Astrocyte (in vitro differentiated cells and primary cell): ENCODE measurements around the gene ISCA1.

ENCODE experiments used
- EZH2 ChIP-seq: IDR thresholded peaks from 2 replicates; pipeline ENCODE4 v1.6.1; 2012; ENCODE audit warnings: mild to moderate bottlenecking, low read length, inconsistent platforms; ENCODE audit not compliant: insufficient read depth
- TF ChIP-seq, protein P1 (sequence below): IDR thresholded peaks from 2 replicates; pipeline ENCODE4 v1.5.1; 2011; ENCODE audit warnings: low read depth, mild to moderate bottlenecking, inconsistent platforms, low read length, moderate library complexity; ENCODE audit not compliant: insufficient read depth

DNA sequence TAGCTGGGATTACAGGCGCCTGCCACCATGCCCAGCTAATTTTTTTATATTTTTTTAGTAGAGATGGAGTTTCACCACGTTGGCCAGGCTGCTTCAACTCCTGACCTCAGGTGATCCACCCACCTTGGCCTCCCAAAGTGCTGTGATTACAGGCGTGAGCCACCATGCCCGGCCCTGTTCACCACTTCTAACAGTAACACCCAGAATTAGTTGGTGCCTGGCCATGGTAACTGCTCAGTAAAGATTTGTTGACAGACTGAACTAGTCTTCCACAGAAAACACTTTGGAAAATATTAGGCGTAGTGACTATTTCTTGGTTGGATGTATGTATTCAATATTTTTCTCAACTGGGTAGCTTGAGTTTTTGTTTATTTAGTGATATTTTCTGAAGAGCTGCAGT is 47.8 kb upstream of the ISCA1 start:
- TF ChIP-seq, protein P1, sequence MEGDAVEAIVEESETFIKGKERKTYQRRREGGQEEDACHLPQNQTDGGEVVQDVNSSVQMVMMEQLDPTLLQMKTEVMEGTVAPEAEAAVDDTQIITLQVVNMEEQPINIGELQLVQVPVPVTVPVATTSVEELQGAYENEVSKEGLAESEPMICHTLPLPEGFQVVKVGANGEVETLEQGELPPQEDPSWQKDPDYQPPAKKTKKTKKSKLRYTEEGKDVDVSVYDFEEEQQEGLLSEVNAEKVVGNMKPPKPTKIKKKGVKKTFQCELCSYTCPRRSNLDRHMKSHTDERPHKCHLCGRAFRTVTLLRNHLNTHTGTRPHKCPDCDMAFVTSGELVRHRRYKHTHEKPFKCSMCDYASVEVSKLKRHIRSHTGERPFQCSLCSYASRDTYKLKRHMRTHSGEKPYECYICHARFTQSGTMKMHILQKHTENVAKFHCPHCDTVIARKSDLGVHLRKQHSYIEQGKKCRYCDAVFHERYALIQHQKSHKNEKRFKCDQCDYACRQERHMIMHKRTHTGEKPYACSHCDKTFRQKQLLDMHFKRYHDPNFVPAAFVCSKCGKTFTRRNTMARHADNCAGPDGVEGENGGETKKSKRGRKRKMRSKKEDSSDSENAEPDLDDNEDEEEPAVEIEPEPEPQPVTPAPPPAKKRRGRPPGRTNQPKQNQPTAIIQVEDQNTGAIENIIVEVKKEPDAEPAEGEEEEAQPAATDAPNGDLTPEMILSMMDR: no peak
- no peak for TF ChIP-seq EZH2
